ENCODE results near the gene MTM1. TPM values are rescaled to one million over a fixed set of nuclear protein-coding genes. Genes with fewer than 3 reads are reported as not detected.

MTM1 gene
- total RNA-seq, 1 donor = 10.8 TPM

GRCh38 chrX:150715184-150715583 is 146.8 kb downstream of the MTM1 start:
- no peak for DNase-seq (ENCODE audit: low read depth)
- no peak overlapping the region for H3K4me3 ChIP-seq (ENCODE audit: low read depth, low read length)
- no peak for TF ChIP-seq CTCF (IDR thresholded peaks at IDR 0.05; ENCODE audit: insufficient read depth, low read length)

DNA sequence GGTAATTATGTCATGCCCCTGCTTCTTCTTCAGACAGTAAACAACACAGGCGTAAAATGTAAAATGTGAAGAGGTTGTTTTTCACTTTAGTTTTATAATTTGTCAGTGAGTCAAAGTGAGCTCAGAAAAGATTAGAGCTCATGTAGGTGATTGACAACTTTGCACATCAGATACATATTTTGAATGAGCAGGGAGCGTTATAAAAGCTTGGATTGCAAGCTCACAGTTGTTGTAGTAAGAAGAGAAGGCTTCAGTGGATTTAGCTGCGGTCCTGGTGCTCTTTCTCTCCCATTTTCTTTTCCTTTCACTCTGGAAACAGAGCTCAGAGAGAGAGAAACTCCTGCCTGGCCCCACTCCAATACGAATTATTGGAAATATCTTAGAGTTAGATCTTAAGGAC is 151.2 kb downstream of the MTM1 start:
- H3K4me3 ChIP-seq (ENCODE audit: low read depth, low read length) = no peak overlapping the region
- TF ChIP-seq CTCF (IDR thresholded peaks at IDR 0.05; ENCODE audit: insufficient read depth, low read length) = no peak
- DNase-seq (ENCODE audit: low read depth) = no peak

Other genes starting within 250 kb of the MTM1 start
- 0.49 and 1.9 TPM in 2 replicates for gene MAMLD1, start 205.3 kb upstream of the MTM1 start, total RNA-seq (ENCODE audit: low replicate concordance)
- gene MTMR1, start 124.8 kb downstream of the MTM1 start, total RNA-seq (ENCODE audit: low replicate concordance) = 9.2 and 21.6 TPM in 2 replicates

Data from fibroblast of the aortic adventitia (primary cell).